Rectal smooth muscle tissue (tissue), 1 donor: Measurements from ENCODE around the gene LRCOL1.

Source experiments
- H3K27ac ChIP-seq: one replicate; pipeline ENCODE4 v1.7.0; 2013; ENCODE audit warnings: low read depth, low read length, inconsistent platforms
- H3K27me3 ChIP-seq: one replicate; pipeline ENCODE4 v1.7.0; 2013; ENCODE audit warnings: low read length; ENCODE audit not compliant: control insufficient read depth, insufficient read depth
- H3K36me3 ChIP-seq: one replicate; pipeline ENCODE4 v1.7.0; 2013; ENCODE audit warnings: low read length; ENCODE audit not compliant: control insufficient read depth, insufficient read depth
- H3K4me1 ChIP-seq: one replicate; pipeline ENCODE4 v1.7.0; 2013; ENCODE audit warnings: low read length; ENCODE audit not compliant: control insufficient read depth, insufficient read depth
- H3K4me3 ChIP-seq: one replicate; pipeline ENCODE4 v1.7.0; 2013; ENCODE audit warnings: low read length
- H3K9ac ChIP-seq: one replicate; pipeline ENCODE4 v1.7.0; 2013; ENCODE audit warnings: low read length

Gene LRCOL1

GRCh38 chr12:132620899-132621656 lies 10.7 kb upstream of the LRCOL1 start:
- Histone ChIP-seq H3K27ac (no peak overlapping the region), H3K4me3 (no peak overlapping the region), H3K4me1 (no peaks in the 10 kb centered on the region), H3K9ac (no peak overlapping the region), H3K36me3 (peaks cover 11% of the 10 kb centered on the region), H3K27me3 (peaks cover under 1% of the 10 kb centered on the region)

- Histone ChIP-seq H3K9ac (no peak overlapping the region), H3K27ac (no peak overlapping the region), H3K36me3 (peaks cover 5% of the 10 kb centered on the region)
These were observed 9.9 kb upstream of the LRCOL1 start for GRCh38 chr12:132620113-132620898.

GRCh38 chr12:132619386-132620112 lies 9.2 kb upstream of the LRCOL1 start:
- H3K4me1 ChIP-seq, result peaks cover 2% of the 10 kb centered on the region
- H3K27ac ChIP-seq, result no peak overlapping the region
- H3K9ac ChIP-seq, result no peak overlapping the region
- H3K27me3 ChIP-seq, result peaks cover 11% of the 10 kb centered on the region
- H3K4me3 ChIP-seq, result no peak overlapping the region
- H3K36me3 ChIP-seq, result no peaks in the 10 kb centered on the region

More at GRCh38 chr12:132620113-132620898, 9.9 kb upstream of the LRCOL1 start:
- H3K27me3 ChIP-seq, result peaks cover 7% of the 10 kb centered on the region
- H3K4me3 ChIP-seq, result no peak overlapping the region
- H3K4me1 ChIP-seq, result no peaks in the 10 kb centered on the region

GRCh38 chr12:132619071-132619385 lies 8.6 kb upstream of the LRCOL1 start:
- Histone ChIP-seq H3K36me3 (no peaks in the 10 kb centered on the region), H3K4me1 (peaks cover 2% of the 10 kb centered on the region), H3K27ac (no peak overlapping the region), H3K27me3 (peaks cover 11% of the 10 kb centered on the region), H3K9ac (no peak overlapping the region), H3K4me3 (no peak overlapping the region)

- Histone ChIP-seq H3K27ac (no peak within 1 kb of the TSS), H3K36me3 (no peaks in the 10 kb centered on the region), H3K4me3 (no peak within 1 kb of the TSS), H3K27me3 (peaks cover 11% of the 10 kb centered on the region), H3K9ac (no peak within 1 kb of the TSS), H3K4me1 (peaks cover 2% of the 10 kb centered on the region)
These were observed 8.3 kb upstream of the LRCOL1 start, which contains the start of gene P2RX2 for GRCh38 chr12:132618683-132619043. Gene P2RX2, plus strand, starts transcription at chr12:132618776. Its CDS starts 41 bp downstream, at chr12:132618817.

GRCh38 chr12:132617822-132618682 lies 7.7 kb upstream of the LRCOL1 start:
- Histone ChIP-seq H3K4me1 (peaks cover 2% of the 10 kb centered on the region), H3K27ac (no peak overlapping the region), H3K27me3 (peaks cover 11% of the 10 kb centered on the region), H3K36me3 (no peaks in the 10 kb centered on the region), H3K9ac (no peak overlapping the region), H3K4me3 (no peak overlapping the region)

GRCh38 chr12:132617135-132617701 lies 6.8 kb upstream of the LRCOL1 start:
- H3K27me3 ChIP-seq, result peaks cover 11% of the 10 kb centered on the region
- peaks cover 2% of the 10 kb centered on the region for H3K4me1 ChIP-seq
- no peaks in the 10 kb centered on the region for H3K36me3 ChIP-seq
- H3K9ac ChIP-seq, result no peak overlapping the region
- no peak overlapping the region for H3K4me3 ChIP-seq
- no peak overlapping the region for H3K27ac ChIP-seq

- no peaks in the 10 kb centered on the region for H3K36me3 ChIP-seq
- no peak overlapping the region for H3K27ac ChIP-seq
- H3K9ac ChIP-seq, result peak overlapping the region; percentile 11
- H3K4me3 ChIP-seq, result no peak overlapping the region
- peaks cover 14% of the 10 kb centered on the region for H3K27me3 ChIP-seq
- peaks cover 2% of the 10 kb centered on the region for H3K4me1 ChIP-seq
These were observed 5.2 kb upstream of the LRCOL1 start for GRCh38 chr12:132615579-132616038.

GRCh38 chr12:132614861-132615578 lies 4.6 kb upstream of the LRCOL1 start:
- Histone ChIP-seq H3K4me3 (no peak overlapping the region), H3K36me3 (no peaks in the 10 kb centered on the region), H3K9ac (no peak overlapping the region), H3K4me1 (peaks cover 2% of the 10 kb centered on the region), H3K27me3 (peaks cover 15% of the 10 kb centered on the region), H3K27ac (no peak overlapping the region)

- Histone ChIP-seq H3K27ac (no peak overlapping the region), H3K4me1 (peaks cover 2% of the 10 kb centered on the region), H3K36me3 (no peaks in the 10 kb centered on the region), H3K27me3 (peaks cover 15% of the 10 kb centered on the region), H3K9ac (no peak overlapping the region), H3K4me3 (no peak overlapping the region)
These were observed 3.6 kb upstream of the LRCOL1 start for GRCh38 chr12:132614029-132614428.

- H3K27me3 ChIP-seq, result peaks cover 20% of the 10 kb centered on the region
- H3K4me1 ChIP-seq, result peaks cover 2% of the 10 kb centered on the region
- H3K9ac ChIP-seq, result no peak overlapping the region
- H3K36me3 ChIP-seq, result no peaks in the 10 kb centered on the region
- H3K4me3 ChIP-seq, result no peak overlapping the region
- H3K27ac ChIP-seq, result no peak overlapping the region
These were observed 1.2 kb upstream of the LRCOL1 start for GRCh38 chr12:132611620-132612019.
